OCI-LY7 (cell line): ENCODE measurements around the gene SNAPIN.

ENCODE experiments used
- EZH2phosphoT487 ChIP-seq: fragments of 200-600 bp; sonication (generic); IDR thresholded peaks from 2 replicates; pipeline ENCODE4 v1.6.1; 2018; ENCODE audit warnings: low read depth, borderline replicate concordance, mild to moderate bottlenecking, mixed run types, antibody characterized with exemption, low read length, moderate library complexity, mixed read lengths
- TF ChIP-seq, protein P1 (sequence below): fragments of 200-600 bp; sonication (generic); conservative IDR thresholded peaks from 2 replicates; pipeline ENCODE4 v1.5.1; 2014; ENCODE audit warnings: mild to moderate bottlenecking, antibody characterized with exemption, low read length, moderate library complexity, mixed read lengths

DNA sequence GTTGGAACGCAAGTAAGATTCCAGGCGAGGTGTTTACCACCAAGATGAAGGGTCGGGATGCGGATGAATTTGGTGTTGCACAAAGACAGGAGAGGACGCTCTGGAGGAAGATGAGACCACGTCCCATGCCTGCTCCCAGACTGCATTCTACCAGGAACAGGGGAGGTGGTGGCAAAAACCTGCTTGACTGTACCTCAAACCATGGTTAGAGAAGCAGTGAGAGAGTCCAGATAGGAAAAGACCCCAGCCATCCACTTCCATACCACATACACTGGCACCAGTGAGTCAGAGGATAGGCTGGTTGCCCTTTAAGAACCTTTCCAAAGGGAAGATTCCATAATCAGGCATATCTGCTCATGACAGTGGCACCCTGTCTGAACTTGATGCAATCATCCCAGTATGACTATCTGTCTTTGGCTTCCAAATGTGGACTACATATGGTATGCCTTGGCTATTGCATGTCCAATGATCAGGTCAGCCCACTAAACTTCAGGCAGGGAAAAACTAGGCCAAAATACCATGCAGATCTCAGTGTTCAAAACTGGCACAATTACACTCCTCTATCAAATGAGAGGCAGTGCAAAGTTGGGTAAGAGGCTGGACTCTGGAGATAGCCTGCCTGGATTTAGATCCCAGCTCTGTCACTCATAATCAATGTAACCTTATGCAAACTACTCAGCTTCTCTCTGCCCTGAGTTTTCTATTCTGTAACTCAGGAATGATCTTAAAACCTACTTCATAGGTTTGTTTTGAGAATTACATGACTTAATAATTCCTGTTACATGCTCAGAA is 40.6 kb downstream of the SNAPIN start:
- TF ChIP-seq, protein P1, sequence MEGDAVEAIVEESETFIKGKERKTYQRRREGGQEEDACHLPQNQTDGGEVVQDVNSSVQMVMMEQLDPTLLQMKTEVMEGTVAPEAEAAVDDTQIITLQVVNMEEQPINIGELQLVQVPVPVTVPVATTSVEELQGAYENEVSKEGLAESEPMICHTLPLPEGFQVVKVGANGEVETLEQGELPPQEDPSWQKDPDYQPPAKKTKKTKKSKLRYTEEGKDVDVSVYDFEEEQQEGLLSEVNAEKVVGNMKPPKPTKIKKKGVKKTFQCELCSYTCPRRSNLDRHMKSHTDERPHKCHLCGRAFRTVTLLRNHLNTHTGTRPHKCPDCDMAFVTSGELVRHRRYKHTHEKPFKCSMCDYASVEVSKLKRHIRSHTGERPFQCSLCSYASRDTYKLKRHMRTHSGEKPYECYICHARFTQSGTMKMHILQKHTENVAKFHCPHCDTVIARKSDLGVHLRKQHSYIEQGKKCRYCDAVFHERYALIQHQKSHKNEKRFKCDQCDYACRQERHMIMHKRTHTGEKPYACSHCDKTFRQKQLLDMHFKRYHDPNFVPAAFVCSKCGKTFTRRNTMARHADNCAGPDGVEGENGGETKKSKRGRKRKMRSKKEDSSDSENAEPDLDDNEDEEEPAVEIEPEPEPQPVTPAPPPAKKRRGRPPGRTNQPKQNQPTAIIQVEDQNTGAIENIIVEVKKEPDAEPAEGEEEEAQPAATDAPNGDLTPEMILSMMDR, result no peak
- TF ChIP-seq EZH2phosphoT487, result no peak
